HL-60 (cell line): ENCODE data around the gene RTP5.

Experiments used
- DNase-seq, 2 experiments: peaks; one replicate each; pipeline ENCODE4 v3.0.0-alpha.2; 2010 to 2020; ENCODE audit warnings: low read depth in 1 of 2, low spot score in 1 of 2
- H3K27ac ChIP-seq: fragments of 250-450 bp; sonication (Bioruptor Pico); replicated peaks from 2 replicates; pipeline ENCODE4 v1.5.1; 2020; ENCODE audit warnings: mild to moderate bottlenecking, moderate library complexity
- H3K27me3 ChIP-seq: fragments of 250-450 bp; sonication (Bioruptor Pico); 2 replicates; pipeline ENCODE4 v1.5.1; 2021; ENCODE audit warnings: mild to moderate bottlenecking, moderate library complexity; ENCODE audit not compliant: insufficient read depth, poor library complexity, severe bottlenecking
- H3K4me3 ChIP-seq: replicated peaks from 2 replicates; pipeline ENCODE4 v1.5.1; 2011; ENCODE audit warnings: mild to moderate bottlenecking, control low read depth, low read length; ENCODE audit not compliant: insufficient read depth
- GABPA ChIP-seq: IDR thresholded peaks from 2 replicates; pipeline ENCODE4 v1.6.1; 2012; ENCODE audit warnings: low read depth
- POLR2AphosphoS5 ChIP-seq: IDR thresholded peaks from 2 replicates; pipeline ENCODE4 v1.6.1; 2012; ENCODE audit warnings: low read depth
- REST ChIP-seq: IDR thresholded peaks from 2 replicates; pipeline ENCODE4 v1.6.1; 2012; ENCODE audit warnings: low read depth; ENCODE audit not compliant: insufficient replicate concordance
- SPI1 ChIP-seq: IDR thresholded peaks from 2 replicates; pipeline ENCODE4 v1.6.1; 2012; ENCODE audit warnings: low read depth, mild to moderate bottlenecking, borderline replicate concordance
- TF ChIP-seq, protein P1 (sequence below): IDR thresholded peaks from one replicate; pipeline ENCODE4 v1.5.1; 2011; ENCODE audit warnings: low read length, control low read depth, inconsistent platforms; ENCODE audit not compliant: insufficient read depth

Gene RTP5

DNA sequence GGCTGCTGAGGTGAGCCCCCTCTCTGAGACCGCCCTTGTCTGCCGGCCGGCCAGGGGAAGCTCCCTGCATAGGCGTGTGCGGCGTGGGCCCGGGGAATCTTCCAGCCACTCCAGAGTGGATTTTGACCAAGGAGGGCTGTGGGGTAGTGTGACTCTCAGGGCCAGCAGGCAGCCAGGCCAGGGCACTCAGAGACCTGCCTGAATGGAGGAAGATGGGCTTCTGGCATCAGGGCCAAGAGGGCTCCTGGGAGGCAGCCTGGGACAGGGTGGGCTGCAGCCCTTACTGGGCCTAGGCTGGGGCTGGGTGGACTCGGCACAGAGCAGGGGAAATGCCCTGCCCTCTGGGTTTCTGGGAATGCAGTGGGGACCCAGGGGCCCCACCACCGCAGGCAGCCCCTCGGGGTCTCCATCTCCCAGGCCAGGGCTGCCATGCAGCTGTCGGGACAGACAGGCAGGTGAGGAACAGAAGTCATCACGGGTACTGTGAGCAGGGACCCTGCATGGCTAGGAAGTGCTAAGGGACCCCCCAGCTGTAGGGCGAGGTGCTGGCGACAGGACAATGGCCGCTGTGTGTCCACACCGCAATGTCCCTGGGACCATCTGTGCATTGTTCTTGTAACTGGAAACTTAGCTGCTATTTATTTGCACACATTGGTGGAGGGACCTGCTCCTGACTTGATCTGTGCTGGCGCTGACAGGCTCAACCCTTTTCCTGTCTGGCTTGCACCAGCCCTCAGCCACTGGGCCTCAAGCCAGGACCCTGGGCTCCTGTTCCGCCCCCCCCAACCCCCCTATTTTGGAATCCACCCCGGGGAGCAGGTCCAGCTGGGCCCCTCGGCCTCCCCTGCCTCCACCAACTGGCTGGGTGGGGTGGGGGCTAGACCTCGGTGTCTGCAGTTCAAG lies 14.9 kb upstream of the RTP5 start:
- Histone ChIP-seq H3K27ac (no peak overlapping the region), H3K4me3 (no peak overlapping the region), H3K27me3 (no peaks in the 10 kb centered on the region)
- TF ChIP-seq GABPA (no peak), SPI1 (no peak), POLR2AphosphoS5 (no peak), REST (no peak)
- TF ChIP-seq, protein P1, sequence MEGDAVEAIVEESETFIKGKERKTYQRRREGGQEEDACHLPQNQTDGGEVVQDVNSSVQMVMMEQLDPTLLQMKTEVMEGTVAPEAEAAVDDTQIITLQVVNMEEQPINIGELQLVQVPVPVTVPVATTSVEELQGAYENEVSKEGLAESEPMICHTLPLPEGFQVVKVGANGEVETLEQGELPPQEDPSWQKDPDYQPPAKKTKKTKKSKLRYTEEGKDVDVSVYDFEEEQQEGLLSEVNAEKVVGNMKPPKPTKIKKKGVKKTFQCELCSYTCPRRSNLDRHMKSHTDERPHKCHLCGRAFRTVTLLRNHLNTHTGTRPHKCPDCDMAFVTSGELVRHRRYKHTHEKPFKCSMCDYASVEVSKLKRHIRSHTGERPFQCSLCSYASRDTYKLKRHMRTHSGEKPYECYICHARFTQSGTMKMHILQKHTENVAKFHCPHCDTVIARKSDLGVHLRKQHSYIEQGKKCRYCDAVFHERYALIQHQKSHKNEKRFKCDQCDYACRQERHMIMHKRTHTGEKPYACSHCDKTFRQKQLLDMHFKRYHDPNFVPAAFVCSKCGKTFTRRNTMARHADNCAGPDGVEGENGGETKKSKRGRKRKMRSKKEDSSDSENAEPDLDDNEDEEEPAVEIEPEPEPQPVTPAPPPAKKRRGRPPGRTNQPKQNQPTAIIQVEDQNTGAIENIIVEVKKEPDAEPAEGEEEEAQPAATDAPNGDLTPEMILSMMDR = no peak
- no peak for DNase-seq

GRCh38 chr2:241855245-241855887 lies 14.2 kb upstream of the RTP5 start:
- DNase-seq = no peak
- Histone ChIP-seq H3K27ac (no peak overlapping the region), H3K27me3 (no peaks in the 10 kb centered on the region), H3K4me3 (no peak overlapping the region)
- TF ChIP-seq SPI1 = no peak
- TF ChIP-seq, protein P1 = no peak
- TF ChIP-seq GABPA = no peak
- TF ChIP-seq REST = no peak
- no peak for TF ChIP-seq POLR2AphosphoS5

GRCh38 chr2:241855888-241856422 lies 13.6 kb upstream of the RTP5 start:
- H3K27me3 ChIP-seq = no peaks in the 10 kb centered on the region
- H3K27ac ChIP-seq = no peak overlapping the region
- DNase-seq = no peak
- TF ChIP-seq GABPA = no peak
- H3K4me3 ChIP-seq = no peak overlapping the region

GRCh38 chr2:241857041-241857541 lies 12.4 kb upstream of the RTP5 start:
- no peak overlapping the region for H3K4me3 ChIP-seq
- H3K27me3 ChIP-seq = no peaks in the 10 kb centered on the region
- TF ChIP-seq, protein P1 = no peak
- TF ChIP-seq GABPA = no peak
- TF ChIP-seq REST = no peak
- no peak for TF ChIP-seq SPI1
- TF ChIP-seq POLR2AphosphoS5 = no peak
- DNase-seq = no peak
- H3K27ac ChIP-seq = no peak overlapping the region
